NT2/D1 (cell line): ENCODE measurements around the gene CARD9.

Source experiments
- SUZ12 ChIP-seq: IDR thresholded peaks from 2 replicates; pipeline ENCODE4 v1.6.1; 2011; ENCODE audit not compliant: insufficient read length, insufficient read depth; ENCODE audit errors: extremely low read depth
- YY1 ChIP-seq: IDR thresholded peaks from 2 replicates; pipeline ENCODE4 v1.6.1; 2011; ENCODE audit not compliant: insufficient read length, insufficient read depth
- ZNF274 ChIP-seq: IDR thresholded peaks from 2 replicates; pipeline ENCODE4 v1.6.1; 2011; ENCODE audit warnings: mild to moderate bottlenecking, low read depth, low read length

DNA sequence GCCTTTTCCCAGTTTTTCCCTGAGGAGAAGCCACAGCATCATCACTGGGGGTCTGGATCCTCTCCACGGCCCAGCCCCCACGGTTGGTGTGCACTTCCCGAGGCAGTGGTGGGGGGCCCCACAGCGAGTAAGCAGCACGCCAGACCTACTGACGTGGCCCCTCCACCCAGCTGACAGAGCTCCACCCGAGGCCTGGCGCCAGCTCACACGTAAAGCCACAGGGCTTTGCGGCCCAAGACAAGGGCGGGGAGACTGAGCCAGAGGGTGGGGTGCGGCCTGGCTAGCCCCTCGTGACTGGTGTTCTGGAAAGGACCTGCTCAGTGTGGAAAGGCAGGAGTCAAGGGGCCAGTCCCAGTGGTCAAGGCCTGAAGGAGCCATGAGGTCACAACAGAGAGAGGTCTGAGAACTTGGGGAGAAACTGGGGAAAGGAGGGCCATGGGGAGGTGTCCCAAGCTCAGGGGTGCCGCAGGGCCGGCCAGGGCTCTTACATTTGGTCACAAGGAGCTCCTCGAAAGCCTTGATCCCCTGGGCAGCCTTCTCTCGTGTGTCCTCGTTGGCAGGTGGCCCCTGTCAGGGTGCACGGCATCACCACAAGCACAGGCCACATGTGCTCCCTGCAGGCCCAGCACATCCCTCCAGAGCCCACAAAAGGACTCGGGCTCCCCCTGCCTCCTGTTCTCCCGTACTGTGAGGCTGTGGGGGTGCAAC lies 21.0 kb upstream of the CARD9 start:
- TF ChIP-seq ZNF274: no peak
- no peak for TF ChIP-seq YY1
- TF ChIP-seq SUZ12: no peak
